Measurements from ENCODE around the gene FAM120A.

FAM120A gene

GRCh38 chr9:93577975-93578682 lies 126.6 kb downstream of the FAM120A start:
- no peak for DNase-seq (ENCODE audit: low read depth in 2 of 2)

GRCh38 chr9:93578844-93579243 lies 127.4 kb downstream of the FAM120A start:
- DNase-seq (ENCODE audit: low read depth in 2 of 2) = no peak

- no peak for DNase-seq (ENCODE audit: low read depth in 2 of 2)
Measured at GRCh38 chr9:93579711-93580516, 128.4 kb downstream of the FAM120A start.

- no peak for DNase-seq (ENCODE audit: low read depth in 2 of 2)
Measured at GRCh38 chr9:93580654-93581380, 129.3 kb downstream of the FAM120A start.

GRCh38 chr9:93582115-93582514 lies 130.6 kb downstream of the FAM120A start:
- no peak for DNase-seq (ENCODE audit: low read depth in 2 of 2)

GRCh38 chr9:93582550-93582949 lies 131.1 kb downstream of the FAM120A start:
- DNase-seq (ENCODE audit: low read depth in 2 of 2) = no peak

GRCh38 chr9:93585259-93585658 lies 133.8 kb downstream of the FAM120A start:
- no peak for DNase-seq (ENCODE audit: low read depth in 2 of 2)

GRCh38 chr9:93585695-93586094 lies 134.2 kb downstream of the FAM120A start:
- no peak for DNase-seq (ENCODE audit: low read depth in 2 of 2)

GRCh38 chr9:93586290-93587057 lies 135.0 kb downstream of the FAM120A start:
- DNase-seq (ENCODE audit: low read depth in 2 of 2) = no peak

GRCh38 chr9:93587284-93587650 lies 135.8 kb downstream of the FAM120A start:
- DNase-seq (ENCODE audit: low read depth in 2 of 2) = no peak

- no peak for DNase-seq (ENCODE audit: low read depth in 2 of 2)
Measured at GRCh38 chr9:93587651-93588347, 136.3 kb downstream of the FAM120A start.

- DNase-seq (ENCODE audit: low read depth in 2 of 2) = no peak
Measured at GRCh38 chr9:93588641-93589609, 137.4 kb downstream of the FAM120A start.

- no peak for DNase-seq (ENCODE audit: low read depth in 2 of 2)
Measured at GRCh38 chr9:93589688-93590087, 138.2 kb downstream of the FAM120A start.

GRCh38 chr9:93590609-93591234 lies 139.2 kb downstream of the FAM120A start:
- no peak for DNase-seq (ENCODE audit: low read depth in 2 of 2)

- DNase-seq (ENCODE audit: low read depth in 2 of 2) = no peak
Measured at GRCh38 chr9:93591301-93592007, 140.0 kb downstream of the FAM120A start.

- DNase-seq (ENCODE audit: low read depth in 2 of 2) = no peak
Measured at GRCh38 chr9:93592008-93592642, 140.6 kb downstream of the FAM120A start.

GRCh38 chr9:93592643-93593021 lies 141.1 kb downstream of the FAM120A start:
- no peak for DNase-seq (ENCODE audit: low read depth in 2 of 2)

GRCh38 chr9:93593144-93593658 lies 141.7 kb downstream of the FAM120A start:
- DNase-seq (ENCODE audit: low read depth in 2 of 2) = no peak
